ENCODE results near the gene LRRC63. TPM values are rescaled to one million over a fixed set of nuclear protein-coding genes. Genes with fewer than 3 reads are reported as not detected.

The LRRC63 gene
- polyA plus RNA-seq, 3 donors = 0.36 TPM; not detected in 2

- intact Hi-C loops (cut with micrococcal nuclease) = no loop called here
- Histone ChIP-seq H3K9ac (ENCODE audit: insufficient read depth, low read length, poor library complexity, severe bottlenecking) (no peak overlapping the region), H3K4me3 (replicated peaks in 1 of 3; ENCODE audit: low read depth in 2 of 3, low read length in 3 of 3) (no peak overlapping the region), H3K27me3 (ENCODE audit: control insufficient read depth in 2 of 2, insufficient read depth in 2 of 2, low read length in 2 of 2) (no peaks in the 10 kb centered on the region), H3K27ac (ENCODE audit: low read depth in 1 of 2, low read length in 2 of 2) (no peak overlapping the region), H4K20me1 (ENCODE audit: insufficient read depth, low read length) (no peaks in the 10 kb centered on the region), H3K9me3 (replicated peaks in 1 of 2; ENCODE audit: control insufficient read depth in 1 of 2, insufficient read depth in 1 of 2, low read length in 2 of 2) (no peaks in the 10 kb centered on the region), H2AFZ (ENCODE audit: insufficient read depth, low read depth, low read length, poor library complexity, severe bottlenecking) (no peak overlapping the region), H3K79me2 (ENCODE audit: insufficient read depth, low read length) (no peaks in the 10 kb centered on the region), H3K4me2 (replicated peaks; ENCODE audit: extremely low read depth, low read length, poor library complexity, severe bottlenecking) (no peak overlapping the region), H3K36me3 (replicated peaks in 1 of 2; ENCODE audit: control insufficient read depth in 1 of 2, insufficient read depth in 2 of 2, low read length in 2 of 2) (no peaks in the 10 kb centered on the region), H3K4me1 (ENCODE audit: control insufficient read depth in 1 of 2, insufficient read depth in 2 of 2, low read length in 2 of 2) (peaks cover 7 to 8% of the 10 kb centered on the region in 2 donors)
- Mint-ChIP-seq H3K27me3 (ENCODE audit: low read depth in 3 of 3) (peaks cover 0 to 2% (median 2%) of the 10 kb centered on the region in 3 donors), H3K9me3 (peaks cover 0 to 2% (median 0%) of the 10 kb centered on the region in 7 donors), H3K4me1 (peaks cover 26% of the 10 kb centered on the region), H3K27ac (peak overlapping the region in 1 of 7 donors; percentile 54), H3K4me3 (no peak overlapping the region), H3K36me3 (no peaks in the 10 kb centered on the region)
- no peak for DNase-seq
- TF ChIP-seq CTCF (IDR thresholded peaks at IDR 0.05) = peak; percentile 40
- 0% methylated on average over 1 of the region's 4 CpGs for WGBS (ENCODE audit: insufficient coverage)
Measured at GRCh38 chr13:46289260-46289955, 77.7 kb downstream of the LRRC63 start.

GRCh38 chr13:46290434-46290833 lies 78.7 kb downstream of the LRRC63 start:
- H3K9me3 Mint-ChIP-seq = peaks cover 0 to 2% (median 0%) of the 10 kb centered on the region in 7 donors
- H3K27ac ChIP-seq (ENCODE audit: low read depth in 1 of 2, low read length in 2 of 2) = no peak overlapping the region
- TF ChIP-seq CTCF (IDR thresholded peaks at IDR 0.05) = no peak
- no peaks in the 10 kb centered on the region for H3K36me3 Mint-ChIP-seq
- no peaks in the 10 kb centered on the region for H3K36me3 ChIP-seq (replicated peaks in 1 of 2; ENCODE audit: control insufficient read depth in 1 of 2, insufficient read depth in 2 of 2, low read length in 2 of 2)
- H4K20me1 ChIP-seq (ENCODE audit: insufficient read depth, low read length) = no peaks in the 10 kb centered on the region
- H3K4me3 ChIP-seq (replicated peaks in 1 of 3; ENCODE audit: low read depth in 2 of 3, low read length in 3 of 3) = no peak overlapping the region
- H2AFZ ChIP-seq (ENCODE audit: insufficient read depth, low read depth, low read length, poor library complexity, severe bottlenecking) = no peak overlapping the region
- H3K79me2 ChIP-seq (ENCODE audit: insufficient read depth, low read length) = no peaks in the 10 kb centered on the region
- H3K9me3 ChIP-seq (replicated peaks in 1 of 2; ENCODE audit: control insufficient read depth in 1 of 2, insufficient read depth in 1 of 2, low read length in 2 of 2) = no peaks in the 10 kb centered on the region
- no peak overlapping the region for H3K9ac ChIP-seq (ENCODE audit: insufficient read depth, low read length, poor library complexity, severe bottlenecking)
- H3K27ac Mint-ChIP-seq = peak overlapping the region in 3 of 7 donors; percentile 46 to 81 (median 55)
- intact Hi-C loops (cut with micrococcal nuclease) = no loop called here
- H3K4me1 Mint-ChIP-seq = peaks cover 35% of the 10 kb centered on the region
- peaks cover 0 to 2% (median 1%) of the 10 kb centered on the region in 3 donors for H3K27me3 Mint-ChIP-seq (ENCODE audit: low read depth in 3 of 3)
- DNase-seq = peak in 1 of 3 donors; percentile 25
- H3K4me1 ChIP-seq (ENCODE audit: control insufficient read depth in 1 of 2, insufficient read depth in 2 of 2, low read length in 2 of 2) = peaks cover 18% of the 10 kb centered on the region in 2 donors
- no CpG with 5 or more reads among the region's 3 CpGs for WGBS (ENCODE audit: insufficient coverage)
- H3K4me2 ChIP-seq (replicated peaks; ENCODE audit: extremely low read depth, low read length, poor library complexity, severe bottlenecking) = no peak overlapping the region
- no peak overlapping the region for H3K4me3 Mint-ChIP-seq
- H3K27me3 ChIP-seq (ENCODE audit: control insufficient read depth in 2 of 2, insufficient read depth in 2 of 2, low read length in 2 of 2) = no peaks in the 10 kb centered on the region

All from CD14-positive monocyte (primary cell).